Suprapubic skin (tissue), 4 donors: ENCODE data around the gene VMO1. TPM values are rescaled to one million over a fixed set of nuclear protein-coding genes. Genes with fewer than 3 reads are reported as not detected.

ENCODE experiments used
- DNase-seq, 2 donors: peaks; one replicate each; pipeline ENCODE4 v3.0.0-alpha.2; 2019; ENCODE audit warnings: low spot score in 2 of 2
- H3K27ac ChIP-seq: fragments of 200-600 bp; sonication (generic); one replicate; pipeline ENCODE4 v1.5.1; 2019
- H3K27me3 ChIP-seq: fragments of 200-600 bp; sonication (generic); one replicate; pipeline ENCODE4 v1.5.1; 2019
- H3K36me3 ChIP-seq: fragments of 200-600 bp; sonication (generic); one replicate; pipeline ENCODE4 v1.5.1; 2019
- H3K4me1 ChIP-seq: fragments of 200-600 bp; sonication (generic); one replicate; pipeline ENCODE4 v1.5.1; 2019
- H3K4me3 ChIP-seq: fragments of 200-600 bp; sonication (generic); one replicate; pipeline ENCODE4 v1.5.1; 2019; ENCODE audit warnings: mild to moderate bottlenecking
- H3K9me3 ChIP-seq: fragments of 200-600 bp; sonication (generic); one replicate; pipeline ENCODE4 v1.5.1; 2019
- CTCF ChIP-seq, 2 donors: fragments of 200-600 bp in 1 of 2; fragments of 450-650 bp in 1 of 2; sonication (generic) in 1 of 2; IDR thresholded peaks; one replicate each; pipeline ENCODE4 v1.5.1; 2016 to 2019; ENCODE audit warnings: antibody characterized with exemption in 2 of 2, mild to moderate bottlenecking in 1 of 2, moderate library complexity in 1 of 2
- EP300 ChIP-seq: sonication (generic); formaldehyde crosslinking; IDR thresholded peaks from one replicate; pipeline ENCODE4 v1.6.1; 2017; ENCODE audit warnings: antibody characterized with exemption
- POLR2A ChIP-seq, 2 donors: fragments of 450-650 bp; IDR thresholded peaks; one replicate each; pipeline ENCODE4 v1.6.1; 2017; ENCODE audit warnings: antibody characterized with exemption in 2 of 2, mild to moderate bottlenecking in 2 of 2, moderate library complexity in 2 of 2
- POLR2AphosphoS5 ChIP-seq, 3 donors: sonication (generic); formaldehyde crosslinking; IDR thresholded peaks; one replicate each; pipeline ENCODE4 v1.6.1; 2017; ENCODE audit warnings: antibody characterized with exemption in 3 of 3
- WGBS: methylation state at CpG from one replicate; pipeline ENCODE4 v1.1.5; 2018; 5-methylcytosine and 5-hydroxymethylcytosine counted together
- total RNA-seq, 4 donors: library from RNA; depleted of rRNA; stranded (reverse); fragments of >200 nt; gene quantifications; one replicate each; pipeline ENCODE4 v1.1.0, GENCODE V29; 2016

VMO1 gene
- total RNA-seq, 4 donors from 2014 or later = 1.4 to 1.5 TPM; not detected in 2

GRCh38 chr17:4823373-4824089 lies 37.4 kb upstream of the VMO1 start:
- 73% methylated on average over 12 of the region's 12 CpGs for WGBS
- Histone ChIP-seq H3K4me1 (no peaks in the 10 kb centered on the region), H3K4me3 (no peak overlapping the region), H3K27me3 (no peaks in the 10 kb centered on the region), H3K36me3 (peaks cover 42% of the 10 kb centered on the region), H3K27ac (no peak overlapping the region), H3K9me3 (no peaks in the 10 kb centered on the region)
- TF ChIP-seq POLR2A (IDR thresholded peaks at IDR 0.05) (no peak), EP300 (no peak), POLR2AphosphoS5 (IDR thresholded peaks at IDR 0.05) (no peak), CTCF (IDR thresholded peaks at IDR 0.05) (no peak)
- DNase-seq = no peak

GRCh38 chr17:4822835-4823234 lies 36.7 kb upstream of the VMO1 start:
- 90% methylated on average over 3 of the region's 3 CpGs for WGBS
- DNase-seq = no peak
- H3K27me3 ChIP-seq = no peaks in the 10 kb centered on the region
- no peaks in the 10 kb centered on the region for H3K9me3 ChIP-seq
- no peak overlapping the region for H3K4me3 ChIP-seq
- H3K4me1 ChIP-seq = no peaks in the 10 kb centered on the region
- peaks cover 49% of the 10 kb centered on the region for H3K36me3 ChIP-seq
- H3K27ac ChIP-seq = no peak overlapping the region
- no peak for TF ChIP-seq POLR2A (IDR thresholded peaks at IDR 0.05)
- TF ChIP-seq CTCF (IDR thresholded peaks at IDR 0.05) = no peak
- no peak for TF ChIP-seq EP300
- TF ChIP-seq POLR2AphosphoS5 (IDR thresholded peaks at IDR 0.05) = no peak

GRCh38 chr17:4818276-4818675 lies 32.1 kb upstream of the VMO1 start:
- Histone ChIP-seq H3K36me3 (peaks cover 76% of the 10 kb centered on the region), H3K4me1 (no peaks in the 10 kb centered on the region), H3K4me3 (no peak overlapping the region), H3K27me3 (no peaks in the 10 kb centered on the region), H3K27ac (no peak overlapping the region), H3K9me3 (no peaks in the 10 kb centered on the region)
- WGBS = 83% methylated on average over 12 of the region's 12 CpGs
- TF ChIP-seq EP300 = no peak
- TF ChIP-seq POLR2A (IDR thresholded peaks at IDR 0.05) = no peak
- TF ChIP-seq CTCF (IDR thresholded peaks at IDR 0.05) = no peak
- no peak for TF ChIP-seq POLR2AphosphoS5 (IDR thresholded peaks at IDR 0.05)
- DNase-seq = no peak

GRCh38 chr17:4816826-4817225 lies 30.7 kb upstream of the VMO1 start:
- DNase-seq = no peak
- H3K27ac ChIP-seq = no peak overlapping the region
- no peak overlapping the region for H3K4me3 ChIP-seq
- peaks cover 61% of the 10 kb centered on the region for H3K36me3 ChIP-seq
- H3K9me3 ChIP-seq = no peaks in the 10 kb centered on the region
- H3K4me1 ChIP-seq = no peaks in the 10 kb centered on the region
- no peaks in the 10 kb centered on the region for H3K27me3 ChIP-seq
- TF ChIP-seq EP300 (no peak), POLR2AphosphoS5 (IDR thresholded peaks at IDR 0.05) (no peak), POLR2A (IDR thresholded peaks at IDR 0.05) (no peak), CTCF (IDR thresholded peaks at IDR 0.05) (no peak)
- WGBS = 90% methylated on average over 5 of the region's 13 CpGs

- Histone ChIP-seq H3K4me3 (no peak overlapping the region), H3K27me3 (no peaks in the 10 kb centered on the region), H3K36me3 (peaks cover 54% of the 10 kb centered on the region), H3K4me1 (no peaks in the 10 kb centered on the region), H3K9me3 (no peaks in the 10 kb centered on the region), H3K27ac (no peak overlapping the region)
- no peak for TF ChIP-seq EP300
- no peak for DNase-seq
- WGBS = 90% methylated on average over 7 of the region's 7 CpGs
Observed at GRCh38 chr17:4815043-4815675, 29.0 kb upstream of the VMO1 start.
